ENCODE data around the gene DISP1. TPM values are rescaled to one million over a fixed set of nuclear protein-coding genes. Genes with fewer than 3 reads are reported as not detected.

The DISP1 gene, protein sequence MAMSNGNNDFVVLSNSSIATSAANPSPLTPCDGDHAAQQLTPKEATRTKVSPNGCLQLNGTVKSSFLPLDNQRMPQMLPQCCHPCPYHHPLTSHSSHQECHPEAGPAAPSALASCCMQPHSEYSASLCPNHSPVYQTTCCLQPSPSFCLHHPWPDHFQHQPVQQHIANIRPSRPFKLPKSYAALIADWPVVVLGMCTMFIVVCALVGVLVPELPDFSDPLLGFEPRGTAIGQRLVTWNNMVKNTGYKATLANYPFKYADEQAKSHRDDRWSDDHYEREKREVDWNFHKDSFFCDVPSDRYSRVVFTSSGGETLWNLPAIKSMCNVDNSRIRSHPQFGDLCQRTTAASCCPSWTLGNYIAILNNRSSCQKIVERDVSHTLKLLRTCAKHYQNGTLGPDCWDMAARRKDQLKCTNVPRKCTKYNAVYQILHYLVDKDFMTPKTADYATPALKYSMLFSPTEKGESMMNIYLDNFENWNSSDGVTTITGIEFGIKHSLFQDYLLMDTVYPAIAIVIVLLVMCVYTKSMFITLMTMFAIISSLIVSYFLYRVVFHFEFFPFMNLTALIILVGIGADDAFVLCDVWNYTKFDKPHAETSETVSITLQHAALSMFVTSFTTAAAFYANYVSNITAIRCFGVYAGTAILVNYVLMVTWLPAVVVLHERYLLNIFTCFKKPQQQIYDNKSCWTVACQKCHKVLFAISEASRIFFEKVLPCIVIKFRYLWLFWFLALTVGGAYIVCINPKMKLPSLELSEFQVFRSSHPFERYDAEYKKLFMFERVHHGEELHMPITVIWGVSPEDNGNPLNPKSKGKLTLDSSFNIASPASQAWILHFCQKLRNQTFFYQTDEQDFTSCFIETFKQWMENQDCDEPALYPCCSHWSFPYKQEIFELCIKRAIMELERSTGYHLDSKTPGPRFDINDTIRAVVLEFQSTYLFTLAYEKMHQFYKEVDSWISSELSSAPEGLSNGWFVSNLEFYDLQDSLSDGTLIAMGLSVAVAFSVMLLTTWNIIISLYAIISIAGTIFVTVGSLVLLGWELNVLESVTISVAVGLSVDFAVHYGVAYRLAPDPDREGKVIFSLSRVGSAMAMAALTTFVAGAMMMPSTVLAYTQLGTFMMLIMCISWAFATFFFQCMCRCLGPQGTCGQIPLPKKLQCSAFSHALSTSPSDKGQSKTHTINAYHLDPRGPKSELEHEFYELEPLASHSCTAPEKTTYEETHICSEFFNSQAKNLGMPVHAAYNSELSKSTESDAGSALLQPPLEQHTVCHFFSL (N-terminal part only)
- total RNA-seq (2014; rRNA removed; shearing (Covaris generic)) = 4.1 and 4.2 TPM in 2 replicates

DNA sequence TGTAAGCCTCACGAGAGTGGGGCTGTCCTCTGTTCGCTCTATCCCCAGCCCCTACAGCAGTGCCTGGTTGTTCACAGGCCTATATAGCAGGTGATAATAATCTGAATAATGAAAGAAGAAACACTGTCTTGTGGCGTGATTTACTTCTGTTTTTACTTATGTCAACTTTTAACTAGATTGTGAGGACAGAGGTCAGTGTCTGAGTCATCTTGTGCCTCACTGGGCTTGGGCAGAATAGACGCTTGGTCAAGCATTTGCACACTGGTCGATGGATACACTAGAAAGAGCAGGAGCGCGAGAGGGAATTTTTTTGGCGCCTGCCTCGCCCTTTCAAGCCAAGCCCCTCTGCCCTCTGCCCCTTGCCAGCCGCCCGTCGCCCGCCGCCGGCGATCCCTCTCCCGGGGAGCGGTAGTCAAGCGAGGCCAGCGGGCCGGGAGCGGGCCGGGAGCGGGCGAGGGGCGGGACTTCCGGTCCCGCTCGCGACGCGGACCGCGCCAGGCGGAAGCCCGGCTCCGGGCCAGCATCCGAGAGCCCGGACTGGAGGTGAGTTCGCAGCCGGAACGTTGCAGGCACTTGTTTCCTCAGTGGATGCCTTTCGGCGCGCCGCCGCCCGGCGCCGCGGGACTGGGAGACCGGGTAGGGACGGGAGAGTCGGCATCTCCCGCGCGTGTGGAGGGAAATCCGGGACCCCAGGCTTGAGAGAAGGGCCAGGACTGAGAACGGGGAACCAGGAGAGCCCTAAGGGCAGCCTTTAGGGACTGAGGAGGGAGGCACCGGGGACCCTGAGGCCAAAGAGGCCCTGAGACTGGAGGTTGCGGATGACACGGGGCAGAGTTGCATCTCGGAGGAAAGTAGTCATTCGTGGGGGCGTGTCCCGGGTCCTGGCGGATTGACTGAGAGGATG is at the start of gene DISP1:
Gene DISP1, plus strand, starts transcription at position 504 of the 904 bp plus-strand sequence. CDS start 127,785 bp downstream, outside the sequence.
- DNase-seq (ENCODE audit: low read depth) = peak; percentile 81

DNA sequence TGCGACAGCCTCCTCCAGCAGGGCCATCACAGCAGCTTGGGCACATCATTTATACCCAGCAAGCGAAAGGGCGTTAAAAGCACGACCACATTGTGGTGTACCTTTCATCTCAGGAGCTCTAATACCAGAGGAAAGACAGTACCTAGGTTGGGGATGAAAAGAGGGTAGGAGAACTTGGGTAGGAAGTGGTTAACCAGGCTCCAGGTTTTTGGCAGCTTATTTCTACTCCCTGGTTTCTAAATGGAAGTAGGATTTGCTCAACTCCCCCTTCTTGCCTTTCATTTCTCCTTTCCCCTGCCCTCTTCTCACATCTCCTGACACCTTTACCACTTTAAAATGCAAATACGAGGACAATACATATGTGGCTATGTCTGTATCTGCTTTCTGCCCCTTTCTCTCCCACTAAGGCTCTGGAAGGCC is 47.7 kb upstream of the DISP1 start:
- DNase-seq (ENCODE audit: low read depth) = no peak

DNA sequence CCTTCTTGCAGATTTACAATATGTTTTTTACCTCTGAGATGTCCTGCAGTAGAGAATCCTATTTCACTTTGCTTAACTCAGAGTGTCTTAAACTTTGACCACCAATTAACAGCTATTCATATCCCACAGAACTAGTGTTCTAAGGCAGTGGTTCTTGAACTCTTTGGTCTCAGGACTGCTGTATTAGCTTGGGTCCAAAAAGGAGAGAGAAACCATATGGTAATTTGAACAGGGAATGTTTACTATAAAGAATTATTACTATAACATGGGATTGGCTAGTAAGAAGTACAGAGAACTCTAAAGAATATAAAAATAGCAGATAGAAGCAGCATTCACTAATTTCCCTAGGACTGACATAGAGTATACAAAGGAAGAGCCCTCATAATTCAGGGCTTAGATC is 46.2 kb upstream of the DISP1 start:
- no peak for DNase-seq (ENCODE audit: low read depth)

DNA sequence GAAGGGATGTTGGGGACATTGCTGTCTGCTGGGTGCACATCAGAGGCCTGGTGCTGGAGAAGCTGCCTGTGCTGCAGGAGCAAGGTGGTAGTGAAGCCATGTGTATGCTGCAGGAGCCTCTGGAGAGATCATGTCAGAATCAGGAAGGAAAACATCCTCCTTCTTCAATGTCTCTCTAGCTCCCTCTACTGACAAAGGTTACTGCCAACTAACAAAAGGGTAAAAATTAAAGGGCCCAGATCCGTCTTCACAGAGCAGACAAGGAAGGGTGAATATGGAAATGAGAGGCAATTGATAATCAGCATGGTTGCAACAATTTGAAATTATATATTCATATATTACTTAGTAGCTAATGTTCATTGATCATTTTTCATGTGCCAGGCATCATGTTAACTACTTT is 45.7 kb upstream of the DISP1 start:
- DNase-seq (ENCODE audit: low read depth) = no peak

DNA sequence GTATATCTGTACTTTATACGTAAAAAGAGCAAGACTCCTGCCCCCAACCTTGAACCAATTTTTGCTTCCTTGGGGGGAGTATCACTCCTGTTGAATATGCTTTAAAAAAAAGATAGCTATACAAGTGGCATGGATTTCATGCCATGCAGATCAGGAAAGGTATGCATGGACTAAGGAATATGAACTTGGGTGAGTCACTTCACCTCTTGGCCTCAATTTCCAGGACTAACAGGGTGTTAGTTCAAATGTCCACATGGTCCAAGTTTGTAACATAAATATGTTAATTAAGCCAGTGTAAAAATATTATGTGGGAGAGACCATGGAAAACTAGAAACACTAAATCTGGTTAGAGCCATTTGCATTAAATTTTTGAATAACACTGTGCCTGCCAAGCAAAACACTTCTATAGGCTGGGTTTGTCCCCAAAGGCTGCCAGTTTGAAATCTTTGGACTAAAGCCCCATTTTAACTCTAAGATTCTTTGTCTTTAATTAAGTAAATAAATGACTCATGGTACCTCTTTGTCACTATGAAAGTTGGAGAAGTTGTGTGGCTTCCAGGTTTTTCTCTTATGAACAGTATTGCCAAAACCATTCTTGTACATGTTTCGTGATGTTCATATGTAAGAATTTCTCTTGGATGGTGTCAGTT is 44.7 kb upstream of the DISP1 start:
- DNase-seq (ENCODE audit: low read depth) = peak; percentile 6

DNA sequence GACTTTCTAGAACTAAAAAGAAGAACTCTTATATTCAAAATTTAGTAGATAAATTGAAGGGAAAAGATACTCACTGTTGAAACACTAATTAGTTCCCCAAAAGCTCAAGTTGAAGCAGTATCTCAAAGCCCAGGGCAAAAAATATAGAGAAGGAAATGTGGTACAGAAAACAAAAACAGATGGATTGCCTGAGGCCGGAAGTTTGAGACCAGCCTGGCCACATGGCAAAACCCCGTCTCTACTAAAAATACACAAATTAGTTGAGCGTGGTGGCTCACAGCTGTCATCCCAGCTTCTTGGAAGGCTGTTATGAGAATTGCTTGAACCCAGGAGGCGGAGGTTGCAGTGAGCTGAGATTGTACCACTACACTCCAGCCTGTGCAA is 41.9 kb upstream of the DISP1 start:
- DNase-seq (ENCODE audit: low read depth) = peak; percentile 64

DNA sequence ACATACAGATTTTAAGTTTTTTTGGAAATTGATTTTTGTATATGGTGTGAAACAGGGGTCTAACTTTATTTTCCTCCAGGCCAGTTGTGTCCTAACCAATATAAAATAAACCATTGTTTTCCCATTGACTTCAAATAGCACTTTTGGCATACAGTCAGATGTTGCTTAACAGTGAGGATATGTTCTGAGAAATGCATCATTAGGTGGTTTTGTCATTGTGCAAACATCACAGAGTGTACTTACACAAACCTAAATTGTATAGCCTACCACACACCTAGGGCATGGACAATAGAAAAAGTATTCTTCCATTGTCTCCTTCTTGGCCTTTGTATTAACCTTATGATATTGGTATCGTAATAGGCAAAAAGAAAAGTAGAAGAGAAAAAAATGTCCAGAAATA is 37.4 kb upstream of the DISP1 start:
- DNase-seq (ENCODE audit: low read depth) = no peak

DNA sequence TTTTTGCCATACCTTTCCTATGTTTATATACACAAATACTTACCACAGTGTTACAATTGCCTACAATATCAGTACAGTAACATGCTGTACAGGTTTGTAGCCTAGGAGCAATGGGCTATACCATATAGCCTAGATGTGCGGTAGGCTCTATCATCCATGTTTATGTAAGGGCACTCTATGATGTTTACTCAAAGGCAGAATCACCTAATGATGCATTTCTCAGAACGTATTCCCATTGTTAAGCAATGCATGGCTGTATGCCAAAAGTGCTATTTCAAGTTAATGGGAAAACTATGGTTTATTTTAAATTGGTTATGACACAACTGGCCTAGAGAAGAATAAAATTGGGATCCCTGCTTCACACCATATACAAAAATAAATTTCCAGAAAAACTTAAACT is 36.9 kb upstream of the DISP1 start:
- DNase-seq (ENCODE audit: low read depth) = no peak

DNA sequence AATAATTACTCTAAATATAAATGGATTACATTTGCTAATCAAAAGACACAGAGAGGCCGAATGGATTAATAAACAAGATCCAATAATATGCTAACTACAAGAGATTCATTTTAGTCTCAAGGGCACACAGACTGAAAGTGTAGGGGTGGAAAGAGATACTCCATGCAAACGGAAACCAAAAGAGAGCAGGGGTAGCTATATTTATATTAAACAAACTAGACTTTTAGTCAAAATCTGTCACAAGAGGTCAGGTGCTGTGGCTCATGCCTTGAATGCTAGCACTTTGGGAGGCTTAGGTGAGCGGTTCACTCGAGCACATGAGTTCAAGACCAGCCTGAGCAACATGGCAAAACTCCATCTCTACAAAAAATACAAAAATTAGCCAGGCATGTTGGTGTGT is 33.6 kb upstream of the DISP1 start:
- no peak for DNase-seq (ENCODE audit: low read depth)

DNA sequence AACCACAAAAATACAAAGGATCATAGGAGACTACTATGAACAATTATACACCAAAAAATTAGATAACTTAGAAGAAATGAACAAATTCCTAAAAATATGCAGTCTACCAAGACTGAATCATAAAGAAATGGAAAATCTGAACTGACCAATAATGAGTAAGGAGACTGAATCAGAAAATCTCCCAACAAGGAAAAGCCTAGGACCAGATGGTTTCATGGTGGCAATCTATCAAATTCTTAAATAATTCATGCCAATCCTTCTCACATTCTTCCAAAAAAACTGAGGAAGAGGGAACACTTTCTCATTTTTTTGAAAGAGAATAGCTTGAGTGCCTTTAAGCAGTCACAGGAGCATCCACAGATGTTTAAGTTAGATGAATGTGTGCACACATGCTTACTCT is 31.8 kb upstream of the DISP1 start:
- DNase-seq (ENCODE audit: low read depth) = no peak

DNA sequence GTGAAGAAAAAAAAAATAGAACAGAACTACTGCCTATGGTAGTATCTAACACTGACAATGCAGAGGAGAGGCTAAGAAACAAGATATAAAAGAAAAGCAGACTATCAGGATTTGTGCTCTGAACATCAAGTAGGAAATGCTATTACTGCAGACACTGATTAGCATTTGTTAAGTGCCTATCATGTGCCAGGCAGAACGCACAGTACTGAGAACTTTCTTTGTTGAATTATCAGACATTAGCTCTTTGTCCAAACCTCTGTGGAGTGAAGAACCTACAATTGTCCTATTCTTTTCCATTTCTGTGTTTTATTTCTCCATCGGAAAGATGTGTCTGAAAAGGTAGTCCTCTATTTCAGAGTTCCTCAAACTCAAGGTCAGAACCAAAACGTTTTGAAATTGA is 30.5 kb upstream of the DISP1 start:
- DNase-seq (ENCODE audit: low read depth) = no peak

DNA sequence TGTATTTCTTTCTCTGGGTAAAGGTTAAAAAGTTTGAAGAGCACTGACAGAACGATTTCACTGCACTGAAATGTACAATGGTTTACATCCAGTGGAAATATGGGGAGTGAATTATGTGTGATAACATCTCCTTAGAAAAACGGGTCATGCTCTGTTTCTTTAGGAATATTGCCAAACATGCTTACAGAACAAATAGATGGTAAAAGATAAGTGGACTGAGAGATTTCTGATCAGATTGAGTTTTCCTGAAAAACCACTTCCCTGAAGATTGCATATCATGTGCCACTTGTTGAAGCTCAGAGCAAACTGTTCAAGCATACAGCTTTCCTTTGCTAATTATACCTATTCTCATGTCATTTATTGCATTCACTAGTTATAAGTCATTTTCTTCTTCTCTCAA is 29.9 kb upstream of the DISP1 start:
- peak; percentile 35 for DNase-seq (ENCODE audit: low read depth)

DNA sequence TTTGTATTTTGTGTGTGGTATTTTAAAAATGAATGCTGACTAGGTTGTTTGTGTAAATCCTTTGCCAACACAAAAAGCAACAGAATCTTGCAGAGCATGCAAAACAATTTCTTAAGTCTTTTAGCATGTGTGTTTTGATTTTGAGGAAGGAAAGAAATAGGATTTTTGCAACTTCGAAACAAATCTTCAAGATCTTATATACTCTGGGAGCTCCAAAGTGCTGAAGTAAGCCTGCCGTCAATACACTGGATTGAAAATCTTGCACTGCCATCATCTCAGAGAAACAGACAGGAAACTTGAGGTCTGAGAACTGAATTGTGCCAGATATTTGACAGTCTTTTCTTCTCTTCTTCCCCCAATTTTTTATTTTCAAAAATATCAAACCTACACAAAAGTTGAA is 29.3 kb upstream of the DISP1 start:
- DNase-seq (ENCODE audit: low read depth) = no peak

DNA sequence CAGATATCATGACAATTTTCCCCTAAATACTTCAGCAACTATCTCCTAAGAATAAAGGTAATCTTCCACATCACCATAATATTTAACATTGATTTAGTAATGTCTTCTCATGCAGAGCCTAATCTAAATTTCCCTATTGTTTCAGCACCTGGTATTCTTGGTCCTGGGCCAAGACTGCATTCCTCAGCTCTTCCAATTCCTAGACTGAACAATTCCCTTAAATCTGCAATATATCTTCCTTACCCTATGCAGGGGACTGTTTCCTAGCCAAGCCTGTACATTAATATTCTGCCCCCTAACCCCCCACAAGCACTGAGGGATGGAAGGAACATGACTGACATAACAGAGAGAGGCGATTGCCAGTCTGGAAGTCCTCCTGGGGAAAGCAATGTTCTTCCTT is 28.7 kb upstream of the DISP1 start:
- no peak for DNase-seq (ENCODE audit: low read depth)

DNA sequence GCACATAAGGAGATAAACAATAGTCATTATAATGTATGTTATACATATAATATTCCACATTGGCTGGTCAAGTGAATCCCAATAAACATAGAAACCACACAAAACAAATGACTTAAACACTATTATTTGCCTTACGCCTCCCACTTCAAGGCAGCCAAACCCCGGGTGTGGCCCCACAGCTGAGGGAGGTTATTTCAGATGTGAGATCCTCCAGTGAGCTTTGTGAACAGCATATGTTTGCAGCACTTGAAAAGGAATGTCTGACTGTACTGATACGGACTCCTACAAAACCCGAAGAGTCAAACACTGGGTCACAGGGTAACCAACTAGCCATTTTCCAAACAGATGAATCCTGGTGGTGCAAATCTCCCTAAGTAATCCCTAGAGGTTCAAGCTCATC is 27.1 kb upstream of the DISP1 start:
- DNase-seq (ENCODE audit: low read depth) = no peak

DNA sequence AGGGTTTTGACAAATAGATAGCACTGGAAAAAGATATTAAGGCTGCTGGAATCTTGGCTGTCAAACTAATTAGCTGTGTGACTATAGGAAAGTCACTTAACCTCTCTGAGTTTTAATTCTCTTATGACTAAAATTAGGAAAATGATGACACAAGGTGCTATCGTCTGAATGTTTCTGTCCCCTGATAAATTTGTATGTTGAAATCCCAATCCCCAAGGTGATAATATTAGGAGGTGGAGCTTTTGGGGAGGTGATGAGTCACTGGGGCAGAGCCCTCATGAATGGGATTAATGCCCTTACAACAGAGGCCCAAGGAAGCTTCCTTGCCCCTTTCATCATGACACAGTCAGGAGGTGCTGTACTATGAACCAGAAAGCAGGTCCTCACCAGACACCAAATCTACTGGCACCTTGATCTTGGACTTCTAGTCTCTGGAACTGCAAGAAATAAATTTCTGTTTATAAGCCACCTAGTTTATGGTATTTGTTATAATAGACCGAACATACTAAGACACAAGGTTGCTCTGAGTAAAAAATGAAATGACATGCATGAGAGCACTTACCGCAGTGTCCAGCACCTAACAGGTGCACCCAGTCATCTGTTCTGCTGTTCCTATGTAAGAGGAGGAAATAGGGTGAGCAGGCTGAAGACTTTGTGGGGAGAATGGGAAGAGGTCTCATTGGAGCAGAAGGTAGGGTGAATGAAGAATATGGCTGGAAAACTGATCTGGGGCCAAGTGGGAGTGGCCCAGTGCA is 26.3 kb upstream of the DISP1 start:
- DNase-seq (ENCODE audit: low read depth) = no peak

DNA sequence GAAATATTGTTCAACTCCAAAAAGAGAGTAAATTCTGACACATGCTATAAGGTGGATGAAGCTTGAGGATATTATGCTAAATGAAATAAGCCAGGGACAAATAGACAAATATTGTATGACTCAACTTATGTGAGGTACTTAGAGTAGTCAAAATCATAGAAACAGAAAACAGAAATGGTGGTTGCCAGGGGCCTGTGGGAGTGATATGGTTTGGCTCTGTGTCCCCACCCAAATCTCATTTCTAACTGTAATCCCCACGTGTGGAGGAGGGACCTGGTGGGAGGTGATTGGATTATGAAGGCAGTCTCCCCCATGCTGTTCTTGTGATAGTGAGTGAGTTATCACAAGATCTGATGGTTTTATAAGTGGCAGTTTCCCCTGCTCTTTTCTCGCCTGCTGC is 24.7 kb upstream of the DISP1 start:
- no peak for DNase-seq (ENCODE audit: low read depth)

DNA sequence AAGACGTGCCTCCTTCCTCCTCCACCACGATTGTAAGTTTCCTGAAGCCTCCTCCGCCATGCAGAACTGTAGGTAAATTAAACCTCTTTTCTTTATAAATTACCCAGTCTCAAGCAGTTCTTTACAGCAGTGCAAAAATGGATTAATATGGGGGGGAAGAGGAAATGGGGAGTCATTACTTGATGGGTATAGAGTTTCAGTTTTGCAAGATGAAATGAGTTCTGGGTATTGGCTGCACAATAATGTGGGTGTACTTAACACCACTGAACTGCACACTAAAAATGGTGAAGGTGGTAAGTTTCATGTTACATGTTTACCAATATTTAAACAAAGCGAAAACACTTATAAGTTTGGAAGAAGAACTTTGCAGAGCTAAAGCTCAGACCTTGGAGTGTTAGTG is 24.3 kb upstream of the DISP1 start:
- no peak for DNase-seq (ENCODE audit: low read depth)

DNA sequence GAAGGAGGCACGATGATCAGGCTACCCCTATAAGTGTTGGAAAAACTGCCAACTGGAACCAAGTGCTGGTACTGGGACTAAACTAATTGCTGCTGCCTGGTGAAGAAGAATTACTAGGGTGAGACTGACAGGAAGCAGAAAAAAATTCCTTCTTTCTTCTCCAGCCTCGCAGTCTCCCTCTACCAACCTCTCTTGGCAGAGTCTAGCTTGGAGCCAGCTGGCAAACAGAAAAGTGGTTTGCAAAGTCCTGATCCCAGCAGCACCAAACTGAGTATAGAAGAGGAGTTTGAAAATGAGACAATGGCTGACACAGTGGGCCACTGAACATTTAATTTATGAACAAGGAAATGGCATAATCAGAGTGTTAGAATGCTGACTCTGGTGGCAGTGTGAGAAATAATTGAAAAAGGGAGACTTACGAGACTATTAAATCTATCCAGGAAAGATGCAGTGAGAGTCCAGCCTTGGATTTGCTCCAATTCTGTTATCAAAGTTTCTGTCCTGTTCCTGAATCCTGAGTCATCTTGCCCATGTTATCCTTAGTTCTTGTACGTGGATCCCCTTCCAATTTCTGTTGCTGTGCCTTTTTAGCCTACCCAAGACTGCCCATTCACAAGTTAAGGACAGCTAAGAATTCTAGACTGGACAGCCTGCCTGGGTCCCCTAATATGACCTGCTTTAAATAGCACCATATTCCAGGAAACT is 23.7 kb upstream of the DISP1 start:
- no peak for DNase-seq (ENCODE audit: low read depth)

Measured in RPMI7951 (cell line).